NCI-H69 (cell line): Measurements from ENCODE around the gene SLC35F4.
"Not testable (repeated sequence)": the region's sequence is repeated elsewhere in the genome, so short reads cannot be mapped to it uniquely, and the experiment has no call there.

ENCODE experiments used
- DNase-seq: peaks from one replicate; lab custom pipeline; 2025; lab: John Stamatoyannopoulos, UW

SLC35F4 gene

GRCh38 chr14:57796556-57796955, 69.3 kb downstream of the SLC35F4 start:
- DNase-seq = no peak

- no peak for DNase-seq
Observed at GRCh38 chr14:57785058-57785457, 80.8 kb downstream of the SLC35F4 start.

- no peak for DNase-seq
Observed at GRCh38 chr14:57771801-57772200, 94.1 kb downstream of the SLC35F4 start.

GRCh38 chr14:57769863-57770523, 95.9 kb downstream of the SLC35F4 start:
- DNase-seq = no peak

- DNase-seq = no peak
Observed at GRCh38 chr14:57761800-57762199, 104.1 kb downstream of the SLC35F4 start.

GRCh38 chr14:57760896-57761295, 105.0 kb downstream of the SLC35F4 start:
- no peak for DNase-seq

- peak; percentile 4 for DNase-seq
Observed at GRCh38 chr14:57755018-57755521, 110.8 kb downstream of the SLC35F4 start.

- DNase-seq = no peak
Observed at GRCh38 chr14:57754527-57754926, 111.4 kb downstream of the SLC35F4 start.

- DNase-seq = no peak
Observed at GRCh38 chr14:57753821-57754220, 112.1 kb downstream of the SLC35F4 start.

- not testable (repeated sequence) for DNase-seq
Observed at GRCh38 chr14:57752142-57752695, 113.7 kb downstream of the SLC35F4 start.

- no peak for DNase-seq
Observed at GRCh38 chr14:57751400-57751799, 114.5 kb downstream of the SLC35F4 start.

GRCh38 chr14:57749267-57749666, 116.6 kb downstream of the SLC35F4 start:
- no peak for DNase-seq

- no peak for DNase-seq
Observed at GRCh38 chr14:57748279-57748678, 117.6 kb downstream of the SLC35F4 start.

- no peak for DNase-seq
Observed at GRCh38 chr14:57747036-57747435, 118.9 kb downstream of the SLC35F4 start.

GRCh38 chr14:57746563-57746962, 119.3 kb downstream of the SLC35F4 start:
- DNase-seq = no peak

- DNase-seq = no peak
Observed at GRCh38 chr14:57739516-57739915, 126.4 kb downstream of the SLC35F4 start.

- no peak for DNase-seq
Observed at GRCh38 chr14:57737598-57737997, 128.3 kb downstream of the SLC35F4 start.

GRCh38 chr14:57736391-57736790, 129.5 kb downstream of the SLC35F4 start:
- no peak for DNase-seq

GRCh38 chr14:57735276-57735675, 130.6 kb downstream of the SLC35F4 start:
- DNase-seq = no peak

- DNase-seq = no peak
Observed at GRCh38 chr14:57732463-57733285, 133.2 kb downstream of the SLC35F4 start.

GRCh38 chr14:57729208-57730187, 136.4 kb downstream of the SLC35F4 start:
- DNase-seq = no peak
